Activated T-helper 17 cell treated with anti-CD3 and anti-CD28 coated beads, Interleukin-2, amount 50 U/mL, for 72 hours (primary cell): ENCODE results near the gene WRAP73. TPM values are rescaled to one million over a fixed set of nuclear protein-coding genes. Genes with fewer than 3 reads are reported as not detected.

Source experiments
- ATAC-seq: fragments of 150-1000 bp; cut with Tn5 transposase; replicated peaks from 2 replicates; pipeline ENCODE4 v1.10.0; 2021; ENCODE audit warnings: mild to moderate bottlenecking, moderate library complexity
- H3K27ac Mint-ChIP-seq: one replicate; pipeline ENCODE4 v1.8.0; 2022; ENCODE audit warnings: mixed read lengths
- H3K27me3 Mint-ChIP-seq: one replicate; pipeline ENCODE4 v1.8.0; 2022; ENCODE audit warnings: mixed read lengths
- H3K36me3 Mint-ChIP-seq: one replicate; pipeline ENCODE4 v1.8.0; 2022; ENCODE audit warnings: low read depth, mild to moderate bottlenecking, mixed read lengths
- H3K4me1 Mint-ChIP-seq: one replicate; pipeline ENCODE4 v1.8.0; 2022; ENCODE audit warnings: mixed read lengths
- H3K4me3 Mint-ChIP-seq: one replicate; pipeline ENCODE4 v1.8.0; 2022; ENCODE audit warnings: mild to moderate bottlenecking, mixed read lengths
- H3K9me3 Mint-ChIP-seq: one replicate; pipeline ENCODE4 v1.8.0; 2022; ENCODE audit warnings: mixed read lengths
- total RNA-seq, 2 donors: library from RNA; stranded (reverse); gene quantifications; one replicate each; pipeline ENCODE4 v1.2.3, GENCODE V29; 2022

Gene WRAP73
- total RNA-seq, 2 donors from 2014 or later = 14.4 to 27.7 TPM

GRCh38 chr1:3664700-3665375, 14.9 kb upstream of the WRAP73 start:
- H3K4me3 Mint-ChIP-seq = no peak overlapping the region

DNA sequence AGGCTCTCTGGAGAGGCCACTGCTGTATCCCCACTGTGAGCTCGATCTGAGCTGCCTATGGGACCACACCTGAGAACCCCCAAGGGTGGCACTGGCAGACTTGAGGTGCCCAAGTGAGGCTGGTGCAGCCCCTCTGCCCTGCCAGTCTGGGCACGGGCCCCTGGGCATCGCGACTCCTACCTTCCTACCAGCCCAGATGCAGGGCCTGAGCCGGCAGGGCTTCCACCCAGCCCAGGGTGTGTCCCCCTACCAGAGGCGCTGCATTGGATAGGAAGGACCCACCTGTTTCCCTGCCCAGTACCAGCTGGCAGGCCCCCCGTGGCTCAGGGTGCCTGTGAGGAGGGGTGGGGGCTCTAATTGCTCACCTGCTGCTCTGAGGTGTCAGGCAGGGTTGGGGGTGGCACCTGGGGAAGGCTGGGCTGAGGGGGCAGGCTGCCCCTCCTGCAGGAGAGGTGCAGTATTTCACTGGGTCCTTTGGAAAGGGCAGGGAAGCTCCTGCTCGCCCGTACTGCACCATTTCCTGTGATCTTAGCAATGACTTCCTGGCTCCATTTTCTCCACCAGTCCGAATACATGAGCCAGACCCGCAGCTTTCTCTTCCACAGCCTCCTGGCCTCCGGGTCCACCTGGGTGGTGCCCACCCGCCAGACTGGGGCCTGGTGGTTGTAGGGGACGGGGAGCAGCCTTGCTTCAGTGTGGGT, 14.2 kb upstream of the WRAP73 start:
- ATAC-seq = no peak
- H3K9me3 Mint-ChIP-seq = no peaks in the 10 kb centered on the region
- no peak overlapping the region for H3K27ac Mint-ChIP-seq
- no peaks in the 10 kb centered on the region for H3K36me3 Mint-ChIP-seq
- H3K4me1 Mint-ChIP-seq = no peaks in the 10 kb centered on the region
- H3K4me3 Mint-ChIP-seq = no peak overlapping the region
- H3K27me3 Mint-ChIP-seq = peaks cover 14% of the 10 kb centered on the region

More at GRCh38 chr1:3664700-3665375, 14.9 kb upstream of the WRAP73 start:
- no peak for ATAC-seq
- no peaks in the 10 kb centered on the region for H3K36me3 Mint-ChIP-seq
- H3K9me3 Mint-ChIP-seq = no peaks in the 10 kb centered on the region
- H3K27me3 Mint-ChIP-seq = peaks cover 14% of the 10 kb centered on the region
- no peak overlapping the region for H3K27ac Mint-ChIP-seq
- H3K4me1 Mint-ChIP-seq = no peaks in the 10 kb centered on the region

DNA sequence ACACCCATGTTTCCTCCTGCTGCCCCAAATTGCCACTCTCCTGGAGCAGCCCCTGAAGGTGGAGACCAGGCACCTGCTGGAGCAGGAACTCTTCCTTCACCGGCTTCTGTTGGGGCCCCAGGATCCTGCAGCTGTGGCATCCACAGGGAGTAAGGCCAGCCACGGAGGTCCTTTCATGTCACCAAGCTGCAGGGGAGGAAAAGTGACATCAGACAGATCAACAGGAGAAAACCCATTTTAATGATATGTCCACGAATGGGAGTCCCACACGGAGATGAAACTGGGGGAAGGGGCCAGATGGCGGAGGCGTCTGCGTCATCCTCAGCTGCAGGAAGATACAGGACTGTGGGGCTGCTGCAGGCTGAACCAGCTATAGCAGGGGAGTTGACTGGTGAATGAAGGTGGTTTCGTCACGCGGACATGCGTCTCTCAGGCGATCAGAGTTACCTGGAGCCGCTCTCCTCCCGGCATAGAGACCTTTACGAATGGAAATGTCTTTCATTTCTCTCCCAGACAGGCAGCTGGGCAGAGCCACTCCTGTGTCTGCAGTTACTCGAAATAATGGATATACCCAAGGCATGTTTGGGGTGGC, 12.3 kb upstream of the WRAP73 start:
- Mint-ChIP-seq H3K9me3 (no peaks in the 10 kb centered on the region), H3K4me3 (no peak overlapping the region), H3K27me3 (peaks cover 16% of the 10 kb centered on the region), H3K27ac (no peak overlapping the region), H3K36me3 (no peaks in the 10 kb centered on the region), H3K4me1 (no peaks in the 10 kb centered on the region)
- no peak for ATAC-seq

GRCh38 chr1:3661631-3662030, 11.7 kb upstream of the WRAP73 start:
- Mint-ChIP-seq H3K27me3 (peaks cover 16% of the 10 kb centered on the region), H3K4me3 (no peak overlapping the region), H3K36me3 (no peaks in the 10 kb centered on the region)

DNA sequence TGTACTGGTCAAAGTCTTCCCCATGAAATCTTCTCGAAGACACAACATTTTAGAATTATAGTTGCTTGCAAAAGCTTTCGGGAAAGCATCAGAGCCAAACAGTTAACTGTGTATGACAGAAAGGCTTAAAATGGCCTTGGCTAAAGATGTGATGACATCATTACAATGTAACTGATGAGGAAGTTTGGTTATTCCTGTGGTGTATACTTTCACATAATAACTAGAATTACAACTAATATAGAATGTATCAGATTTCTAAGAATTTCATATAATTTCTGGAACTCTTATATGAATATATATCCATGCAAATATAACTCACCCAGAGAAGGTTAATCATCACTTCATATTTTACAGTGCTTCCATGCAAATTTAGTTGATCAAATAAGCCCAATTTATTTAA, 10.8 kb upstream of the WRAP73 start:
- ATAC-seq = peak; percentile 54
- H3K4me1 Mint-ChIP-seq = no peaks in the 10 kb centered on the region
- no peaks in the 10 kb centered on the region for H3K36me3 Mint-ChIP-seq
- no peak overlapping the region for H3K27ac Mint-ChIP-seq
- H3K4me3 Mint-ChIP-seq = no peak overlapping the region
- H3K9me3 Mint-ChIP-seq = no peaks in the 10 kb centered on the region
- H3K27me3 Mint-ChIP-seq = peaks cover 20% of the 10 kb centered on the region

More at GRCh38 chr1:3661631-3662030, 11.7 kb upstream of the WRAP73 start:
- H3K4me1 Mint-ChIP-seq = no peaks in the 10 kb centered on the region
- H3K9me3 Mint-ChIP-seq = no peaks in the 10 kb centered on the region
- no peak for ATAC-seq
- H3K27ac Mint-ChIP-seq = no peak overlapping the region

DNA sequence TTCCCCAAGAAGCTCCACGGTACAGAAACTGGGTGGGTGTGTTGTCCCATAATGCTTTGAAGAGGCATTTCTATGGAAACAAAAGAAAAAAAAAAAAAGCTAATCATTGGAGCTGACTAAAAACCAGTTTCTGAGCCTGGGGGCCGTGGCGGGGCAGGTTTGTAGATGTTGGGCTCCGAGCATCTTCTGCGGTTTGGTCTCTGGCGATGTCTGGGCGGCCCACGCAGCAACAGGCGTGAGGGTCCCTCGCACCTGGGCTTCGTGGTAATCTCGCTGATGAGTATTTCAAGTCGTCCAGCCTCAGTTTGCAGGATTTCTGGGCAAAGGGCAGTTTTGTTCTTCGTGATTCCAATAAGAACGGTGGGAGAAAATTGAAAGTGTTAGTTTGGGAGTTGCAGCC, 9.2 kb upstream of the WRAP73 start:
- Mint-ChIP-seq H3K4me3 (no peak overlapping the region), H3K27ac (no peak overlapping the region), H3K36me3 (no peaks in the 10 kb centered on the region), H3K4me1 (no peaks in the 10 kb centered on the region), H3K9me3 (no peaks in the 10 kb centered on the region), H3K27me3 (peaks cover 32% of the 10 kb centered on the region)
- no peak for ATAC-seq

DNA sequence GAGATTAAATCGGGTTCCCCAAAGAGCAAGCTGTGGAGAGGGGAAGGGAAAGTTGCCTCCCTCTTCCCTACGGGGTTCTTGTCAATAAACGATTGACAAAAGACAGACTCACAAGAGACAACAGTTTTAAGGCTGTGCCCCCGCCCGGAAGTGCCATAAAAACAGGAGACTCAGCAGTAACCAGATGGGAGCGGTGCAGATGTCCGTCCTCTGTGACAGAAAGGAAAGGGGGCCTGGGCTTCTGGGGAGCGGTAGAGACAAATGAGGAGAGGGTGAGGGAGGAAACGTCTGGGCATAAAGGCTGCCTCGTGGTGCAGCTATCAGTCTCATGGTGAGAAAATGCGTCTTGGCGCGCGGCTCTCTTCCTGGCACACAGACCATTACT, 8.3 kb upstream of the WRAP73 start:
- Mint-ChIP-seq H3K36me3 (no peaks in the 10 kb centered on the region), H3K4me1 (no peaks in the 10 kb centered on the region), H3K27ac (no peak overlapping the region), H3K9me3 (no peaks in the 10 kb centered on the region), H3K27me3 (peaks cover 40% of the 10 kb centered on the region), H3K4me3 (no peak overlapping the region)
- ATAC-seq = no peak

- H3K27me3 Mint-ChIP-seq = peaks cover 42% of the 10 kb centered on the region
- H3K27ac Mint-ChIP-seq = no peak overlapping the region
- H3K9me3 Mint-ChIP-seq = no peaks in the 10 kb centered on the region
- H3K4me3 Mint-ChIP-seq = no peak overlapping the region
- H3K36me3 Mint-ChIP-seq = no peaks in the 10 kb centered on the region
- ATAC-seq = no peak
- H3K4me1 Mint-ChIP-seq = no peaks in the 10 kb centered on the region
These were observed 7.8 kb upstream of the WRAP73 start for GRCh38 chr1:3657578-3658230.

DNA sequence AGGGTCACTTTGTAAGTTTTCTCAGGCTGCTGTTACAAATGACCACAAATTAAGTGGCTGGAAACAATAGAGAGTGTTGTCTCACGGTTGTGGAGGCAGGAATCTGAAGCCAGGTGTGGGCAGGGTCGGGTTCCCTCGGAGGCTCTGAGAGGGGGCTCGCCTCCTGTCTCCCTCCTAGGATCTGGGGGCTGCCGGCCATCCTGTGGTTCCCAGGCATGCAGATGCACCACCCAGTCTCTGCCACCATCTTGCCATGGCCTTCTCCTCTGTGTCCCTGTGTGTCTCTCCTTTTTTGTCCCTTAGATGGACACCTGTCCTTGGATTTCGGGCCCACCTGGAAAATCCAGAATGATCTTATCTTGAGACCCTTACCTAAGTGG, 7.2 kb upstream of the WRAP73 start:
- no peaks in the 10 kb centered on the region for H3K4me1 Mint-ChIP-seq
- H3K27ac Mint-ChIP-seq = no peak overlapping the region
- H3K9me3 Mint-ChIP-seq = no peaks in the 10 kb centered on the region
- peaks cover 41% of the 10 kb centered on the region for H3K27me3 Mint-ChIP-seq
- no peak overlapping the region for H3K4me3 Mint-ChIP-seq
- ATAC-seq = no peak
- H3K36me3 Mint-ChIP-seq = no peaks in the 10 kb centered on the region

DNA sequence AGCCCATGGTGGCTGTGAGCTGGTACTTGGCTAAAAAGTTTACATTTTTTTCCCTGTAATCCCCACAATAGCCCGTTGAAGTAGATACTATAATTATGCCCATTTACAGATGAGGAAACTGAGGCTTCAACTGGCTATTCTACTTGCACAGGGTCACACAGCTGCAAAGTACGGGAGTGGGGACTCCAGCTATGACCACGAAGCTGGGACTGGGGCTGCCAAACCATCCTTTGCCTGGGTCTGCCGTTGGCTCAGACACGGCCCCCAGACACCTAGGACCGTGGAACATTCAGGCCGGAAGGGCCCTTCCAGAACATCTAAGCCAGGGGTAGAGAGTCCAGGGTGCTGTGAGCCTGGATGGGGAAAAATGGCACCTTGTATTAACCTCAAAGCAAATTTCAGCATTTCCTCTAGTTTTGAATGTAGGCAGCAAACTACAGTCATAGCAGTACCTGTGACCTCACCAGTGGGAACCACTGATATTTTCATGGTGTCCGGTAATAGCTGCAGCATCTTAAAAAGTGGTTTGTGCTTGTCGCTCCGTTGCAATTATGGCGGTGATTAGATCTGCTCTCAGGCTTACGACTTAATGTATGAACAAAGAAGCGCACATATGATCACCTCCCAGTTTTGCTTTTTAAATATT, 6.7 kb upstream of the WRAP73 start:
- H3K36me3 Mint-ChIP-seq = no peaks in the 10 kb centered on the region
- no peak overlapping the region for H3K27ac Mint-ChIP-seq
- H3K4me1 Mint-ChIP-seq = no peaks in the 10 kb centered on the region
- peak; percentile 78 for ATAC-seq
- H3K9me3 Mint-ChIP-seq = no peaks in the 10 kb centered on the region
- no peak overlapping the region for H3K4me3 Mint-ChIP-seq
- peaks cover 39% of the 10 kb centered on the region for H3K27me3 Mint-ChIP-seq

- Mint-ChIP-seq H3K9me3 (no peaks in the 10 kb centered on the region), H3K27ac (no peak overlapping the region), H3K36me3 (no peaks in the 10 kb centered on the region), H3K27me3 (peaks cover 36% of the 10 kb centered on the region), H3K4me3 (no peak overlapping the region), H3K4me1 (no peaks in the 10 kb centered on the region)
- ATAC-seq = no peak
These were observed 4.8 kb upstream of the WRAP73 start for GRCh38 chr1:3654549-3655281.

- peak overlapping the region; percentile 37 for H3K4me3 Mint-ChIP-seq
- H3K9me3 Mint-ChIP-seq = no peaks in the 10 kb centered on the region
- peaks cover 2% of the 10 kb centered on the region for H3K36me3 Mint-ChIP-seq
- ATAC-seq = no peak
- H3K4me1 Mint-ChIP-seq = peaks cover 2% of the 10 kb centered on the region
- no peak overlapping the region for H3K27ac Mint-ChIP-seq
- peaks cover 32% of the 10 kb centered on the region for H3K27me3 Mint-ChIP-seq
These were observed 3.3 kb upstream of the WRAP73 start for GRCh38 chr1:3653286-3653618.

DNA sequence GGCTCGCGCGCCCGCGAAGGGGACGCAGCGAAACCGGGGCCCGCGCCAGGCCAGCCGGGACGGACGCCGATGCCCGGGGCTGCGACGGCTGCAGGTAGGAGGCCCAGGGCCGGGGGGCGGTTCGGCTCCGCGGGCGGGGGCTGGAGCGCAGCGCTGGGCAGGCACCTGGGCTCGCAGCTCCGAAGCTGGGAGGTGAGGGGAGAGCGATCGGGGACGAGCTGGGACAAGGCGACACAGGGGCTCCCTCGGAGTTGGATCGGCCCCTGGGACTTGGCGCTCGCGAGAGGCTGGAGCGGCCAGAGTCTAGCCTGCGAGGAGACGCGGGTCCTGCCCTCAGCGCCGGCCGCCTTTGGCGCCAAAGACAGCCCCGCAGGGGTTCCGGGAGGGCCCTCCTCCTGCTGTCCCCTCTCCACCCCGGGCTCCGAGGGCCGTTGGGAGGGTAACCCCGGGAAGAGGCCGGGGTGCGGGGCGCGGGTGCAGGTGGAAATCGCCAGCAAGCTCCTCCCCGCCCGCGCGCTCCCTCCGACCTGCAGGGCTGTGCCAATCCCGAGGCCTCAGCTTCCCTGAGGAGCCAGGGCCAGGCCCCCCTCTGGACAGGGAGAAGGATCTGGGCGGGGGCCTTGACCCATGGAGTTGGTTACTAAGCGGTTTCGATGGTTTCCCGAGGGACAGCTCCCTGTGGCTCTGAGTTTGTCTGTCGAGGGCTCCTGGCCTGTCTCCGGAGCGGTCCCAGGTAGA, 2.8 kb upstream of the WRAP73 start:
- H3K27me3 Mint-ChIP-seq = peaks cover 27% of the 10 kb centered on the region
- no peak for ATAC-seq
- H3K27ac Mint-ChIP-seq = no peak overlapping the region
- peaks cover 7% of the 10 kb centered on the region for H3K4me1 Mint-ChIP-seq
- peak overlapping the region; percentile 37 for H3K4me3 Mint-ChIP-seq
- H3K9me3 Mint-ChIP-seq = no peaks in the 10 kb centered on the region
- H3K36me3 Mint-ChIP-seq = peaks cover 7% of the 10 kb centered on the region
